ENCODE measurements around the gene TUBAL3. TPM values are rescaled to one million over a fixed set of nuclear protein-coding genes. Genes with fewer than 3 reads are reported as not detected.
"Not testable (repeated sequence)": the region's sequence is repeated elsewhere in the genome, so short reads cannot be mapped to it uniquely, and the experiment has no call there.

Gene TUBAL3
- total and polyA plus RNA-seq, 4 donors: 0.75 TPM; not detected in 3

- H3K4me1 ChIP-seq (ENCODE audit: control insufficient read depth in 4 of 4, insufficient read depth in 4 of 4, low read length in 3 of 4): no peaks in the 10 kb centered on the region
- 91% methylated on average over 2 of the region's 2 CpGs for WGBS
These were observed 19.4 kb downstream of the TUBAL3 start for GRCh38 chr10:5385224-5385623.

GRCh38 chr10:5381187-5381586 is 23.4 kb downstream of the TUBAL3 start:
- H3K9me3 ChIP-seq (ENCODE audit: control insufficient read depth in 4 of 4, low read length in 3 of 4): no peaks in the 10 kb centered on the region
- H3K4me1 ChIP-seq (ENCODE audit: control insufficient read depth in 4 of 4, insufficient read depth in 4 of 4, low read length in 3 of 4): no peaks in the 10 kb centered on the region
- H3K9ac ChIP-seq (ENCODE audit: low read depth in 1 of 2, low read length in 2 of 2): no peak overlapping the region
- no peak overlapping the region for H3K27ac ChIP-seq (ENCODE audit: low read depth in 1 of 2, low read length in 2 of 2)
- TF ChIP-seq ATF3 (IDR thresholded peaks at IDR 0.05) (no peak), REST (IDR thresholded peaks at IDR 0.05) (no peak)
- no peak overlapping the region for H3K4me3 ChIP-seq (ENCODE audit: low read depth in 1 of 3, low read length in 3 of 3)
- WGBS: 98% methylated on average over 2 of the region's 2 CpGs
- H3K36me3 ChIP-seq (ENCODE audit: control insufficient read depth in 4 of 4, insufficient read depth in 3 of 4, low read depth in 1 of 4, low read length in 3 of 4): no peaks in the 10 kb centered on the region
- no peak for DNase-seq (ENCODE audit: low spot score)
- no peaks in the 10 kb centered on the region for H3K27me3 ChIP-seq (ENCODE audit: control insufficient read depth in 4 of 4, insufficient read depth in 4 of 4, low read length in 3 of 4)

More at GRCh38 chr10:5385224-5385623, 19.4 kb downstream of the TUBAL3 start:
- no peaks in the 10 kb centered on the region for H3K27me3 ChIP-seq (ENCODE audit: control insufficient read depth in 4 of 4, insufficient read depth in 4 of 4, low read length in 3 of 4)
- H3K4me3 ChIP-seq (ENCODE audit: low read depth in 1 of 3, low read length in 3 of 3): no peak overlapping the region
- H3K27ac ChIP-seq (ENCODE audit: low read depth in 1 of 2, low read length in 2 of 2): no peak overlapping the region
- no peak overlapping the region for H3K9ac ChIP-seq (ENCODE audit: low read depth in 1 of 2, low read length in 2 of 2)
- no peak for DNase-seq (ENCODE audit: low spot score)
- H3K36me3 ChIP-seq (ENCODE audit: control insufficient read depth in 4 of 4, insufficient read depth in 3 of 4, low read depth in 1 of 4, low read length in 3 of 4): no peaks in the 10 kb centered on the region
- no peak for TF ChIP-seq NR2F2 (IDR thresholded peaks at IDR 0.05)
- TF ChIP-seq FOXA1 (IDR thresholded peaks at IDR 0.05): no peak
- TF ChIP-seq HNF4G (IDR thresholded peaks at IDR 0.05): no peak
- no peak for TF ChIP-seq TAF1 (conservative IDR thresholded peaks at IDR 0.05)
- peaks cover 0 to 6% (median 3%) of the 10 kb centered on the region in 4 donors for H3K9me3 ChIP-seq (ENCODE audit: control insufficient read depth in 4 of 4, low read length in 3 of 4)

- not testable (repeated sequence) for H3K9me3 ChIP-seq (ENCODE audit: control insufficient read depth in 4 of 4, low read length in 3 of 4); H3K9ac ChIP-seq (ENCODE audit: low read depth in 1 of 2, low read length in 2 of 2); DNase-seq (ENCODE audit: low spot score); H3K27me3 ChIP-seq (ENCODE audit: control insufficient read depth in 4 of 4, insufficient read depth in 4 of 4, low read length in 3 of 4); H3K4me1 ChIP-seq (ENCODE audit: control insufficient read depth in 4 of 4, insufficient read depth in 4 of 4, low read length in 3 of 4); H3K4me3 ChIP-seq (ENCODE audit: low read depth in 1 of 3, low read length in 3 of 3); H3K27ac ChIP-seq (ENCODE audit: low read depth in 1 of 2, low read length in 2 of 2); H3K36me3 ChIP-seq (ENCODE audit: control insufficient read depth in 4 of 4, insufficient read depth in 3 of 4, low read depth in 1 of 4, low read length in 3 of 4)
- 94% methylated on average over 12 of the region's 12 CpGs for WGBS
These were observed 24.2 kb downstream of the TUBAL3 start for GRCh38 chr10:5380395-5380794.

GRCh38 chr10:5379202-5379601 is 25.4 kb downstream of the TUBAL3 start:
- H3K9ac ChIP-seq (ENCODE audit: low read depth in 1 of 2, low read length in 2 of 2); H3K36me3 ChIP-seq (ENCODE audit: control insufficient read depth in 4 of 4, insufficient read depth in 3 of 4, low read depth in 1 of 4, low read length in 3 of 4); H3K27ac ChIP-seq (ENCODE audit: low read depth in 1 of 2, low read length in 2 of 2); H3K9me3 ChIP-seq (ENCODE audit: control insufficient read depth in 4 of 4, low read length in 3 of 4); H3K27me3 ChIP-seq (ENCODE audit: control insufficient read depth in 4 of 4, insufficient read depth in 4 of 4, low read length in 3 of 4); DNase-seq (ENCODE audit: low spot score); H3K4me1 ChIP-seq (ENCODE audit: control insufficient read depth in 4 of 4, insufficient read depth in 4 of 4, low read length in 3 of 4); H3K4me3 ChIP-seq (ENCODE audit: low read depth in 1 of 3, low read length in 3 of 3): not testable (repeated sequence)
- 96% methylated on average over 5 of the region's 5 CpGs for WGBS
